ENCODE measurements around the gene UNK. TPM values are rescaled to one million over a fixed set of nuclear protein-coding genes. Genes with fewer than 3 reads are reported as not detected.

The UNK gene
- total and polyA plus RNA-seq, 9 of the 15 experiments (the other 6 are each of a cell fraction or from before 2014, with no cell fraction given): 12.8 to 38.6 (median 24.8) TPM

DNA sequence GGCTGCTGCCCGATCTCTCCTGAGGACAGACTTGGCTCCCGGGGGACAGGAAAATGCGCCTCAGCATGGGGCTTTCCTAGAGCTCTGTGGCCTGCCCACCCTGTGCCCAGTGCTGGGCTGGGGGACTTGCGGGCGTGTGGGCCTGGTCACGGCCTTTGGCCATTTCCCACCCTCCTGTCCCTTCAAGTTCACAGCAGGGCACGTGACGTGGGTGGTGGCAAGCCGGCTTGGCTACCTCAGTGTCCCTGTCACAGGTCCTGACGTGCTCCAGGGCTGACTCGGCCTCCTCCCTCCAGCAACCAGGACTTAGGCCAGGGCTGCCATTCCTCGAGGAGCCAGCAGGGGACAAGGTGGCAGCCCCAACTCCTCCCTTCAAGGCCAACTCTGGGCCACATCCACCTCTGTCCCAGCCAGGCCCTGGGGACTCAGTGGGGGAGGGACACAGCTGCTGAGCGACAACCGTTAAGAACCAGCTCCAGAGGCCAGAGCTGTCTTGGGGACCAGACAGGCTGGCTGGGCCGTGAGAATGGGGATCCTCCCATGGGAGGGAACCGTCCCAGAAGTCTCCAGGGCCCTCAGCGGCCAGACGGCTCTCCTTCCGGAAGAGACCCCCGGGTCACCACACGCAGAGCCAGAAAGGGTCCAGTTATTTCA, 60.6 kb downstream of the UNK start (continued):
- TF ChIP-seq, protein P1, sequence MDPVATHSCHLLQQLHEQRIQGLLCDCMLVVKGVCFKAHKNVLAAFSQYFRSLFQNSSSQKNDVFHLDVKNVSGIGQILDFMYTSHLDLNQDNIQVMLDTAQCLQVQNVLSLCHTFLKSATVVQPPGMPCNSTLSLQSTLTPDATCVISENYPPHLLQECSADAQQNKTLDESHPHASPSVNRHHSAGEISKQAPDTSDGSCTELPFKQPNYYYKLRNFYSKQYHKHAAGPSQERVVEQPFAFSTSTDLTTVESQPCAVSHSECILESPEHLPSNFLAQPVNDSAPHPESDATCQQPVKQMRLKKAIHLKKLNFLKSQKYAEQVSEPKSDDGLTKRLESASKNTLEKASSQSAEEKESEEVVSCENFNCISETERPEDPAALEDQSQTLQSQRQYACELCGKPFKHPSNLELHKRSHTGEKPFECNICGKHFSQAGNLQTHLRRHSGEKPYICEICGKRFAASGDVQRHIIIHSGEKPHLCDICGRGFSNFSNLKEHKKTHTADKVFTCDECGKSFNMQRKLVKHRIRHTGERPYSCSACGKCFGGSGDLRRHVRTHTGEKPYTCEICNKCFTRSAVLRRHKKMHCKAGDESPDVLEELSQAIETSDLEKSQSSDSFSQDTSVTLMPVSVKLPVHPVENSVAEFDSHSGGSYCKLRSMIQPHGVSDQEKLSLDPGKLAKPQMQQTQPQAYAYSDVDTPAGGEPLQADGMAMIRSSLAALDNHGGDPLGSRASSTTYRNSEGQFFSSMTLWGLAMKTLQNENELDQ (CRISPR knock-in tag; IDR thresholded peaks at IDR 0.05; ENCODE audit: borderline replicate concordance): no peak
- TF ChIP-seq, protein P2, sequence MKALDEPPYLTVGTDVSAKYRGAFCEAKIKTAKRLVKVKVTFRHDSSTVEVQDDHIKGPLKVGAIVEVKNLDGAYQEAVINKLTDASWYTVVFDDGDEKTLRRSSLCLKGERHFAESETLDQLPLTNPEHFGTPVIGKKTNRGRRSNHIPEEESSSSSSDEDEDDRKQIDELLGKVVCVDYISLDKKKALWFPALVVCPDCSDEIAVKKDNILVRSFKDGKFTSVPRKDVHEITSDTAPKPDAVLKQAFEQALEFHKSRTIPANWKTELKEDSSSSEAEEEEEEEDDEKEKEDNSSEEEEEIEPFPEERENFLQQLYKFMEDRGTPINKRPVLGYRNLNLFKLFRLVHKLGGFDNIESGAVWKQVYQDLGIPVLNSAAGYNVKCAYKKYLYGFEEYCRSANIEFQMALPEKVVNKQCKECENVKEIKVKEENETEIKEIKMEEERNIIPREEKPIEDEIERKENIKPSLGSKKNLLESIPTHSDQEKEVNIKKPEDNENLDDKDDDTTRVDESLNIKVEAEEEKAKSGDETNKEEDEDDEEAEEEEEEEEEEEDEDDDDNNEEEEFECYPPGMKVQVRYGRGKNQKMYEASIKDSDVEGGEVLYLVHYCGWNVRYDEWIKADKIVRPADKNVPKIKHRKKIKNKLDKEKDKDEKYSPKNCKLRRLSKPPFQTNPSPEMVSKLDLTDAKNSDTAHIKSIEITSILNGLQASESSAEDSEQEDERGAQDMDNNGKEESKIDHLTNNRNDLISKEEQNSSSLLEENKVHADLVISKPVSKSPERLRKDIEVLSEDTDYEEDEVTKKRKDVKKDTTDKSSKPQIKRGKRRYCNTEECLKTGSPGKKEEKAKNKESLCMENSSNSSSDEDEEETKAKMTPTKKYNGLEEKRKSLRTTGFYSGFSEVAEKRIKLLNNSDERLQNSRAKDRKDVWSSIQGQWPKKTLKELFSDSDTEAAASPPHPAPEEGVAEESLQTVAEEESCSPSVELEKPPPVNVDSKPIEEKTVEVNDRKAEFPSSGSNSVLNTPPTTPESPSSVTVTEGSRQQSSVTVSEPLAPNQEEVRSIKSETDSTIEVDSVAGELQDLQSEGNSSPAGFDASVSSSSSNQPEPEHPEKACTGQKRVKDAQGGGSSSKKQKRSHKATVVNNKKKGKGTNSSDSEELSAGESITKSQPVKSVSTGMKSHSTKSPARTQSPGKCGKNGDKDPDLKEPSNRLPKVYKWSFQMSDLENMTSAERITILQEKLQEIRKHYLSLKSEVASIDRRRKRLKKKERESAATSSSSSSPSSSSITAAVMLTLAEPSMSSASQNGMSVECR (CRISPR knock-in tag; IDR thresholded peaks at IDR 0.05): peak; percentile 70
- TF ChIP-seq HIVEP1 (CRISPR knock-in tag; IDR thresholded peaks at IDR 0.05) (peak; percentile 54; the same call in 1 of the 2 replicates), ZNF589 (CRISPR knock-in tag; IDR thresholded peaks at IDR 0.05; ENCODE audit: low read depth) (peak; percentile 52; the same call in 1 of the 2 replicates), NRF1 (conservative IDR thresholded peaks at IDR 0.05 in 1 of 2, IDR thresholded peaks at IDR 0.05 in 1 of 2) (peak; percentile 55 to 66), HEY1 (CRISPR knock-in tag; IDR thresholded peaks at IDR 0.05; ENCODE audit: borderline replicate concordance) (no peak), ZNF444 (CRISPR knock-in tag; IDR thresholded peaks at IDR 0.05) (no peak), HDAC2 (IDR thresholded peaks at IDR 0.05) (peak; percentile 70; the same call in 1 of the 2 replicates), SRSF9 (IDR thresholded peaks at IDR 0.05; ENCODE audit: borderline replicate concordance, low read depth, low read length) (no peak), NR2C2 (CRISPR knock-in tag; IDR thresholded peaks at IDR 0.05) (no peak), NR2C2 (tag; IDR thresholded peaks at IDR 0.05) (0 out of 2 replicates have a peak, but pooled peaks have one; percentile 23), MCM5 (IDR thresholded peaks at IDR 0.05; ENCODE audit: low read depth) (no peak), RHOXF2B (CRISPR knock-in tag; conservative IDR thresholded peaks at IDR 0.05) (0 out of 2 replicates have a peak, but pooled peaks have one; percentile 34), POLR2AphosphoS2 (IDR thresholded peaks at IDR 0.05; ENCODE audit: low read length) (peak; percentile 85), NCOA1 (IDR thresholded peaks at IDR 0.05; ENCODE audit: low read depth) (no peak; the same call in 1 of the 2 replicates)
- TF ChIP-seq, protein P3, sequence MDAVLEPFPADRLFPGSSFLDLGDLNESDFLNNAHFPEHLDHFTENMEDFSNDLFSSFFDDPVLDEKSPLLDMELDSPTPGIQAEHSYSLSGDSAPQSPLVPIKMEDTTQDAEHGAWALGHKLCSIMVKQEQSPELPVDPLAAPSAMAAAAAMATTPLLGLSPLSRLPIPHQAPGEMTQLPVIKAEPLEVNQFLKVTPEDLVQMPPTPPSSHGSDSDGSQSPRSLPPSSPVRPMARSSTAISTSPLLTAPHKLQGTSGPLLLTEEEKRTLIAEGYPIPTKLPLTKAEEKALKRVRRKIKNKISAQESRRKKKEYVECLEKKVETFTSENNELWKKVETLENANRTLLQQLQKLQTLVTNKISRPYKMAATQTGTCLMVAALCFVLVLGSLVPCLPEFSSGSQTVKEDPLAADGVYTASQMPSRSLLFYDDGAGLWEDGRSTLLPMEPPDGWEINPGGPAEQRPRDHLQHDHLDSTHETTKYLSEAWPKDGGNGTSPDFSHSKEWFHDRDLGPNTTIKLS (IDR thresholded peaks at IDR 0.05; ENCODE audit: borderline replicate concordance, low read depth): peak; percentile 69
- TF ChIP-seq, protein P4, sequence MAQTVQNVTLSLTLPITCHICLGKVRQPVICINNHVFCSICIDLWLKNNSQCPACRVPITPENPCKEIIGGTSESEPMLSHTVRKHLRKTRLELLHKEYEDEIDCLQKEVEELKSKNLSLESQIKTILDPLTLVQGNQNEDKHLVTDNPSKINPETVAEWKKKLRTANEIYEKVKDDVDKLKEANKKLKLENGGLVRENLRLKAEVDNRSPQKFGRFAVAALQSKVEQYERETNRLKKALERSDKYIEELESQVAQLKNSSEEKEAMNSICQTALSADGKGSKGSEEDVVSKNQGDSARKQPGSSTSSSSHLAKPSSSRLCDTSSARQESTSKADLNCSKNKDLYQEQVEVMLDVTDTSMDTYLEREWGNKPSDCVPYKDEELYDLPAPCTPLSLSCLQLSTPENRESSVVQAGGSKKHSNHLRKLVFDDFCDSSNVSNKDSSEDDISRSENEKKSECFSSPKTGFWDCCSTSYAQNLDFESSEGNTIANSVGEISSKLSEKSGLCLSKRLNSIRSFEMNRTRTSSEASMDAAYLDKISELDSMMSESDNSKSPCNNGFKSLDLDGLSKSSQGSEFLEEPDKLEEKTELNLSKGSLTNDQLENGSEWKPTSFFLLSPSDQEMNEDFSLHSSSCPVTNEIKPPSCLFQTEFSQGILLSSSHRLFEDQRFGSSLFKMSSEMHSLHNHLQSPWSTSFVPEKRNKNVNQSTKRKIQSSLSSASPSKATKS (CRISPR knock-in tag; IDR thresholded peaks at IDR 0.05): 0 out of 2 replicates have a peak, but pooled peaks have one; percentile 42
